Hepatocyte (in vitro differentiated cells): ENCODE measurements around the gene LEP. TPM values are rescaled to one million over a fixed set of nuclear protein-coding genes. Genes with fewer than 3 reads are reported as not detected.

Experiments used
- DNase-seq: peaks from one replicate; pipeline ENCODE4 v3.0.0-alpha.2; 2016; ENCODE audit warnings: low spot score
- H2AFZ ChIP-seq: fragments of 200-600 bp; sonication (generic); 2 replicates; pipeline ENCODE4 v1.6.0; 2016; ENCODE audit warnings: antibody characterized with exemption, mild to moderate bottlenecking
- H3K27ac ChIP-seq: fragments of 200-600 bp; sonication (generic); 2 replicates; pipeline ENCODE4 v1.5.1; 2016; ENCODE audit warnings: mild to moderate bottlenecking
- H3K27me3 ChIP-seq: fragments of 200-600 bp; sonication (generic); 2 replicates; pipeline ENCODE4 v1.6.1; 2016
- H3K36me3 ChIP-seq: fragments of 200-600 bp; sonication (generic); replicated peaks from 2 replicates; pipeline ENCODE4 v1.5.1; 2016; ENCODE audit warnings: low read depth; ENCODE audit not compliant: insufficient read depth
- H3K4me1 ChIP-seq: fragments of 200-600 bp; sonication (generic); 2 replicates; pipeline ENCODE4 v1.5.1; 2016; ENCODE audit warnings: mild to moderate bottlenecking, moderate library complexity; ENCODE audit not compliant: insufficient read depth
- H3K4me2 ChIP-seq: fragments of 200-600 bp; sonication (generic); 2 replicates; pipeline ENCODE4 v1.6.0; 2016
- H3K4me3 ChIP-seq: fragments of 200-600 bp; sonication (generic); 2 replicates; pipeline ENCODE4 v1.5.1; 2016; ENCODE audit warnings: mild to moderate bottlenecking
- H3K79me2 ChIP-seq: fragments of 200-600 bp; sonication (generic); 2 replicates; pipeline ENCODE4 v1.6.0; 2017; ENCODE audit warnings: mild to moderate bottlenecking
- H3K9me2 ChIP-seq: fragments of 200-600 bp; sonication (generic); replicated peaks from 2 replicates; pipeline ENCODE4 v1.6.0; 2017; ENCODE audit warnings: mild to moderate bottlenecking; ENCODE audit not compliant: insufficient read depth
- H3K9me3 ChIP-seq: fragments of 200-600 bp; sonication (generic); 2 replicates; pipeline ENCODE4 v1.5.1; 2016; ENCODE audit warnings: low read depth, mild to moderate bottlenecking
- H4K20me1 ChIP-seq: fragments of 200-600 bp; sonication (generic); 2 replicates; pipeline ENCODE4 v1.6.0; 2016; ENCODE audit warnings: mild to moderate bottlenecking; ENCODE audit not compliant: insufficient read depth, poor library complexity, severe bottlenecking
- EZH2 ChIP-seq: fragments of 200-600 bp; sonication (generic); IDR thresholded peaks from 2 replicates; pipeline ENCODE4 v1.6.1; 2016; ENCODE audit warnings: antibody characterized with exemption, mild to moderate bottlenecking, borderline replicate concordance
- EZH2phosphoT487 ChIP-seq: fragments of 200-600 bp; sonication (generic); IDR thresholded peaks from one replicate; pipeline ENCODE4 v1.6.1; 2018; ENCODE audit warnings: antibody characterized with exemption, mild to moderate bottlenecking, low read depth, moderate library complexity; ENCODE audit not compliant: unreplicated experiment, severe bottlenecking
- WGBS: methylation state at CpG from one replicate; pipeline ENCODE4 v1.1.6; 2016; ENCODE audit warnings: low lambda C conversion rate; ENCODE audit errors: missing lambda C conversion rate; 5-methylcytosine and 5-hydroxymethylcytosine counted together
- polyA plus RNA-seq: library from polyadenylated mRNA; unstranded; fragments of >200 nt; fragmentation: Nextera tagmentation; extraction: Ambion mirVana; gene quantifications from 2 replicates; pipeline ENCODE4 v1.2.1, GENCODE V29; 2016
- total RNA-seq: library from RNA; depleted of rRNA; stranded (reverse); fragments of >200 nt; gene quantifications from 2 replicates; pipeline ENCODE4 v1.2.3, GENCODE V29; 2014
- TF ChIP-seq, protein P1 (sequence below): fragments of 200-600 bp; sonication (generic); IDR thresholded peaks from 2 replicates; pipeline ENCODE4 v1.5.1; 2016; ENCODE audit warnings: antibody characterized with exemption, mild to moderate bottlenecking; ENCODE audit not compliant: poor library complexity

LEP gene
- total and polyA plus RNA-seq, 2 experiments from 2014 or later = not detected

DNA sequence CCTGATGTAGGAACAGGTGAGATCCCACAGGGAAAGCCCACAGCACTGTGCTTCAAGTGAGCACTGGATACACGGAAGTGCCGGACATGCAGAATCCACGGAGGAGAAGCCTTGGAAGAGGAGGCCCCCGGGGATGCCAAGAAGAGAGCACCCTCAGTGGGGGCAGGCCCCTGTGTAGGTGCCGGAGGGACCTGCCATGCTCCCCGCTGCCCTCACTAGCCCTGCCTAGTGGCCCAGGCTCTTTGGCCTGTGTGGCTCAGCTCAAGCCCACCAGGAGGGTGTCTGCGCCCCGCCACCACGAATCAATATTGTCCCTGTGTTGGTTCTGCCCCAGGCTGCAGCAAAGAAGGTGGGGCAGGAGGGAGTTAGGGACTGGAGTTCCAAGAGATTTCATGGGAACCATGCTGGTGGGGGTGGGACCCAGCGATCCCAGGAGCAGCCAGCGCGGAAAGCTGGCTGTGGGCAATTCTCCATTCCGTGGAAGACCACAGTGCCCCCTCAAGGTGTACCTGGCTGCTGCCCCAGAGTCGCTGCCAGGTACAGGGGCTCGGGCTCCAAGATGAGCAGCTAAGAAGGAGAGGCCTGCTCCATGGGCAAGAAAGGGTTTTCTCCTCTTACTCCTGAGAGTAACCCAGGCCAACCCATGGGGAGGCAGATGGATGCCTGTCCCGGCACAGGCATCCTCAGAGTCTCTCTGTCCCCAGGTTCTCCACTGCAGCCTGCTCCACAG, 34.9 kb upstream of the LEP start:
- no peaks in the 10 kb centered on the region for H3K36me3 ChIP-seq
- H2AFZ ChIP-seq = no peak overlapping the region
- TF ChIP-seq, protein P1, sequence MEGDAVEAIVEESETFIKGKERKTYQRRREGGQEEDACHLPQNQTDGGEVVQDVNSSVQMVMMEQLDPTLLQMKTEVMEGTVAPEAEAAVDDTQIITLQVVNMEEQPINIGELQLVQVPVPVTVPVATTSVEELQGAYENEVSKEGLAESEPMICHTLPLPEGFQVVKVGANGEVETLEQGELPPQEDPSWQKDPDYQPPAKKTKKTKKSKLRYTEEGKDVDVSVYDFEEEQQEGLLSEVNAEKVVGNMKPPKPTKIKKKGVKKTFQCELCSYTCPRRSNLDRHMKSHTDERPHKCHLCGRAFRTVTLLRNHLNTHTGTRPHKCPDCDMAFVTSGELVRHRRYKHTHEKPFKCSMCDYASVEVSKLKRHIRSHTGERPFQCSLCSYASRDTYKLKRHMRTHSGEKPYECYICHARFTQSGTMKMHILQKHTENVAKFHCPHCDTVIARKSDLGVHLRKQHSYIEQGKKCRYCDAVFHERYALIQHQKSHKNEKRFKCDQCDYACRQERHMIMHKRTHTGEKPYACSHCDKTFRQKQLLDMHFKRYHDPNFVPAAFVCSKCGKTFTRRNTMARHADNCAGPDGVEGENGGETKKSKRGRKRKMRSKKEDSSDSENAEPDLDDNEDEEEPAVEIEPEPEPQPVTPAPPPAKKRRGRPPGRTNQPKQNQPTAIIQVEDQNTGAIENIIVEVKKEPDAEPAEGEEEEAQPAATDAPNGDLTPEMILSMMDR = no peak
- TF ChIP-seq EZH2 = no peak
- no peak for TF ChIP-seq EZH2phosphoT487
- H3K27me3 ChIP-seq = peaks cover 34% of the 10 kb centered on the region
- peaks cover 6% of the 10 kb centered on the region for H3K4me1 ChIP-seq
- no peaks in the 10 kb centered on the region for H3K79me2 ChIP-seq
- DNase-seq = no peak
- no peaks in the 10 kb centered on the region for H3K9me3 ChIP-seq
- WGBS = 84% methylated on average over 16 of the region's 16 CpGs
- H3K4me2 ChIP-seq = no peak overlapping the region
- H3K9me2 ChIP-seq = no peaks in the 10 kb centered on the region
- H4K20me1 ChIP-seq = no peaks in the 10 kb centered on the region
- no peak overlapping the region for H3K4me3 ChIP-seq
- H3K27ac ChIP-seq = no peak overlapping the region

DNA sequence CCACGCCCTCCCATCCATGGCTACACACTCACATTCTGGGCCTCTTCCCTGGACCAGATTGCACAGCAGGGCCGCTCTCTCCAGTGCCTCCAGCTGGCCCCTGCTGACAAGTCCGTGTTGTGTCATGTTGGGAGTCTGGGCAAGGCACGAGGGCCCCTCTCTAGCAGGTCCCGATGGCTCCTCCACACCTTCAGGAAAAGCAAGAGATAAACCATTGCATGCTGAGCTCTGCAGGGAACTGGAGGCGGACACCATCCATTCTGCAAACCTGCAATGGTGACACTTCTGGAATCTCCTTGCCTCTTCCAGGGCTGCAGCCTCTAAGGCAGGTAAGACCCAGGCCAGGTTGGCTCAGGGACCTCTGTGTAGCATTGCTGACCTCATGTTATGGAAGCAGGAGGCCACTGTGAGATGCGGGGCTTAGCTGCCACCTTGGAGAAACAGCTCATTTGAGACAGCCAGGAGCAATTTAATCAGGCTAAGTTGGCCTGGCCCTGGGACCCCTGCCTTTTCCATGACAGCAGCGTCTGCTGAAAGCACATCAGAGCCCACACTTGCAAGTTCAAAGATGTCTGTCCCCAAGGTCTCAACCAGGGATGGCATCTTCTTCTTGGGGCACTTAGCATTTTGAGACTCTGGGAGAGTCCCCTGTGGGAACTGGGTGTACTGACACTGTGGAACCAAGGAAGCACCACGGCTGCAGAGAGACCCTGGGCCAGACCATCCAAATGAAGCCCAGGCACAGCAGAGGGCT, 34.2 kb upstream of the LEP start:
- TF ChIP-seq EZH2phosphoT487 = no peak
- no peak for TF ChIP-seq EZH2
- TF ChIP-seq, protein P1 = no peak
- H3K9me3 ChIP-seq = no peaks in the 10 kb centered on the region
- no peaks in the 10 kb centered on the region for H4K20me1 ChIP-seq
- H2AFZ ChIP-seq = no peak overlapping the region
- H3K9me2 ChIP-seq = no peaks in the 10 kb centered on the region
- no peaks in the 10 kb centered on the region for H3K79me2 ChIP-seq
- H3K4me2 ChIP-seq = no peak overlapping the region
- H3K36me3 ChIP-seq = no peaks in the 10 kb centered on the region
- peaks cover 27% of the 10 kb centered on the region for H3K27me3 ChIP-seq
- H3K4me3 ChIP-seq = no peak overlapping the region
- H3K4me1 ChIP-seq = no peaks in the 10 kb centered on the region
- DNase-seq = no peak
- no peak overlapping the region for H3K27ac ChIP-seq
- 66% methylated on average over 9 of the region's 9 CpGs for WGBS

DNA sequence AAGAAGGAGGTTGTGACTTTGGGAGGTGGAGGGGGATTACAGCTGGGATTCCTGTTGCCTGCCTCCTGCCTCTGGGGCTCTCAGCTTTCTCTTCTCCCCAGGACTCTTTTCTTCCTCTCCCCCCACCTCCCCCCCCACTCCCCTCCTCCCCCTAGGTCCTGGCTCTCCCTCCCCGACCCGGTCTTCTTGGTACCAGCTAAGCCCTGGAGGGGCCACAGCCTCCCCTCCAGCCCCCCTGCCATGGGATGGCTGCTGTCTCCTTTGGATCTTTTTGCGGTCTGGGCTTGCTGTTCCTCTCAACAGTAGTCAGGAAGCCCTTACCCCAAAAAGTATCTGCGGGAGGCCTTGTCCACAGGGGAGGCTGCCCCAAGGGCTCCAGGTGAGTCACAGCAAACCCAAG, 33.5 kb upstream of the LEP start:
- Histone ChIP-seq H3K4me2 (no peak overlapping the region), H3K9me3 (no peaks in the 10 kb centered on the region), H3K9me2 (no peaks in the 10 kb centered on the region), H3K27ac (no peak overlapping the region), H3K27me3 (peaks cover 20% of the 10 kb centered on the region), H4K20me1 (no peaks in the 10 kb centered on the region), H3K79me2 (no peaks in the 10 kb centered on the region), H3K36me3 (no peaks in the 10 kb centered on the region), H2AFZ (no peak overlapping the region), H3K4me1 (no peaks in the 10 kb centered on the region), H3K4me3 (no peak overlapping the region)
- DNase-seq = no peak
- TF ChIP-seq EZH2phosphoT487 (no peak), EZH2 (no peak)
- TF ChIP-seq, protein P1 = no peak
- 83% methylated on average over 2 of the region's 4 CpGs for WGBS
